ENCODE results near the gene RPRD2. TPM values are rescaled to one million over a fixed set of nuclear protein-coding genes. Genes with fewer than 3 reads are reported as not detected.

RPRD2 gene
- polyA plus RNA-seq, 3 donors, result 5.9 to 9.7 (median 8.2) TPM

GRCh38 chr1:150429805-150430204 is 65.9 kb downstream of the RPRD2 start:
- intact Hi-C loops (cut with micrococcal nuclease), result no loop called here
- Histone ChIP-seq H3K4me2 (replicated peaks; ENCODE audit: extremely low read depth, low read length, poor library complexity, severe bottlenecking) (no peak overlapping the region), H3K4me3 (replicated peaks in 1 of 3; ENCODE audit: low read depth in 2 of 3, low read length in 3 of 3) (no peak overlapping the region), H3K9me3 (replicated peaks in 1 of 2; ENCODE audit: control insufficient read depth in 1 of 2, insufficient read depth in 1 of 2, low read length in 2 of 2) (no peaks in the 10 kb centered on the region), H4K20me1 (ENCODE audit: insufficient read depth, low read length) (peaks cover 22% of the 10 kb centered on the region), H3K9ac (ENCODE audit: insufficient read depth, low read length, poor library complexity, severe bottlenecking) (no peak overlapping the region), H3K4me1 (ENCODE audit: control insufficient read depth in 1 of 2, insufficient read depth in 2 of 2, low read length in 2 of 2) (no peaks in the 10 kb centered on the region), H3K27ac (ENCODE audit: low read depth in 1 of 2, low read length in 2 of 2) (no peak overlapping the region), H3K36me3 (replicated peaks in 1 of 2; ENCODE audit: control insufficient read depth in 1 of 2, insufficient read depth in 2 of 2, low read length in 2 of 2) (peaks cover 0 to 9% of the 10 kb centered on the region in 2 donors), H2AFZ (ENCODE audit: insufficient read depth, low read depth, low read length, poor library complexity, severe bottlenecking) (no peak overlapping the region), H3K79me2 (ENCODE audit: insufficient read depth, low read length) (peaks cover 22% of the 10 kb centered on the region), H3K27me3 (ENCODE audit: control insufficient read depth in 2 of 2, insufficient read depth in 2 of 2, low read length in 2 of 2) (no peaks in the 10 kb centered on the region)
- DNase-seq, result no peak
- no peak overlapping the region for H3K4me3 Mint-ChIP-seq
- TF ChIP-seq, protein P1, sequence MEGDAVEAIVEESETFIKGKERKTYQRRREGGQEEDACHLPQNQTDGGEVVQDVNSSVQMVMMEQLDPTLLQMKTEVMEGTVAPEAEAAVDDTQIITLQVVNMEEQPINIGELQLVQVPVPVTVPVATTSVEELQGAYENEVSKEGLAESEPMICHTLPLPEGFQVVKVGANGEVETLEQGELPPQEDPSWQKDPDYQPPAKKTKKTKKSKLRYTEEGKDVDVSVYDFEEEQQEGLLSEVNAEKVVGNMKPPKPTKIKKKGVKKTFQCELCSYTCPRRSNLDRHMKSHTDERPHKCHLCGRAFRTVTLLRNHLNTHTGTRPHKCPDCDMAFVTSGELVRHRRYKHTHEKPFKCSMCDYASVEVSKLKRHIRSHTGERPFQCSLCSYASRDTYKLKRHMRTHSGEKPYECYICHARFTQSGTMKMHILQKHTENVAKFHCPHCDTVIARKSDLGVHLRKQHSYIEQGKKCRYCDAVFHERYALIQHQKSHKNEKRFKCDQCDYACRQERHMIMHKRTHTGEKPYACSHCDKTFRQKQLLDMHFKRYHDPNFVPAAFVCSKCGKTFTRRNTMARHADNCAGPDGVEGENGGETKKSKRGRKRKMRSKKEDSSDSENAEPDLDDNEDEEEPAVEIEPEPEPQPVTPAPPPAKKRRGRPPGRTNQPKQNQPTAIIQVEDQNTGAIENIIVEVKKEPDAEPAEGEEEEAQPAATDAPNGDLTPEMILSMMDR (IDR thresholded peaks at IDR 0.05), result no peak
- peaks cover 0 to 3% (median 0%) of the 10 kb centered on the region in 3 donors for H3K27me3 Mint-ChIP-seq (ENCODE audit: low read depth in 3 of 3)
- no CpG with 5 or more reads among the region's 3 CpGs for WGBS (ENCODE audit: insufficient coverage)
- no peaks in the 10 kb centered on the region for H3K4me1 Mint-ChIP-seq
- H3K36me3 Mint-ChIP-seq, result peaks cover 11 to 27% of the 10 kb centered on the region in 2 donors
- peak overlapping the region in 1 of 7 donors; percentile 1 for H3K27ac Mint-ChIP-seq
- H3K9me3 Mint-ChIP-seq, result no peaks in the 10 kb centered on the region

DNA sequence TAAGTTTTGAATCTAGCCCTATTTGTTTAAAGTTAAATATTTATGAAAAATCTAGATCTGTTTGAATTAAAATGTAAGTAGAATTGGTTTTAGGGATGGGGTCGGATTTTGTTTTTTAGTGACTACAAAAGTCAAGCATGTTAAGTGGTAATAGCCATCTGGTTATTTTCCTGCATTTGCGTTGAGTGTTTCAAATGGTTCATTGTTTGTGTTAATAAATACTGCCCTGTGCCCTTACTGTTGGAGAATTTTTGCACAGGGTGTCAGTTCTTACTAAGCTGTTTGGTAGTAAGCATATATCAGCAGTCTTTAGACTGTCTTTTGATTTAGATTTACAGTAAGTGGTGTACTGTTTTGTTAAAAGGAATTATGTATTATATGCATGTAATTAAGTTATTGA is 77.2 kb downstream of the RPRD2 start:
- Histone ChIP-seq H3K4me1 (ENCODE audit: control insufficient read depth in 1 of 2, insufficient read depth in 2 of 2, low read length in 2 of 2) (no peaks in the 10 kb centered on the region), H4K20me1 (ENCODE audit: insufficient read depth, low read length) (peaks cover 9% of the 10 kb centered on the region), H3K27me3 (ENCODE audit: control insufficient read depth in 2 of 2, insufficient read depth in 2 of 2, low read length in 2 of 2) (no peaks in the 10 kb centered on the region), H2AFZ (ENCODE audit: insufficient read depth, low read depth, low read length, poor library complexity, severe bottlenecking) (no peak overlapping the region), H3K9me3 (replicated peaks in 1 of 2; ENCODE audit: control insufficient read depth in 1 of 2, insufficient read depth in 1 of 2, low read length in 2 of 2) (no peaks in the 10 kb centered on the region), H3K4me3 (replicated peaks in 1 of 3; ENCODE audit: low read depth in 2 of 3, low read length in 3 of 3) (no peak overlapping the region), H3K9ac (ENCODE audit: insufficient read depth, low read length, poor library complexity, severe bottlenecking) (no peak overlapping the region), H3K36me3 (replicated peaks in 1 of 2; ENCODE audit: control insufficient read depth in 1 of 2, insufficient read depth in 2 of 2, low read length in 2 of 2) (peaks cover 42 to 75% of the 10 kb centered on the region in 2 donors), H3K4me2 (replicated peaks; ENCODE audit: extremely low read depth, low read length, poor library complexity, severe bottlenecking) (no peak overlapping the region), H3K79me2 (ENCODE audit: insufficient read depth, low read length) (peaks cover 9% of the 10 kb centered on the region), H3K27ac (ENCODE audit: low read depth in 1 of 2, low read length in 2 of 2) (no peak overlapping the region)
- no peak overlapping the region for H3K4me3 Mint-ChIP-seq
- no peaks in the 10 kb centered on the region for H3K9me3 Mint-ChIP-seq
- peaks cover 55 to 73% of the 10 kb centered on the region in 2 donors for H3K36me3 Mint-ChIP-seq
- H3K4me1 Mint-ChIP-seq, result no peaks in the 10 kb centered on the region
- intact Hi-C loops (cut with micrococcal nuclease), result no loop called here
- TF ChIP-seq, protein P1 (IDR thresholded peaks at IDR 0.05), result no peak
- DNase-seq, result no peak
- H3K27me3 Mint-ChIP-seq (ENCODE audit: low read depth in 3 of 3), result no peaks in the 10 kb centered on the region
- WGBS (ENCODE audit: insufficient coverage), result 86% methylated on average over 1 of the region's 2 CpGs
- no peak overlapping the region for H3K27ac Mint-ChIP-seq

Data from CD14-positive monocyte (primary cell).